ENCODE results near the gene WNT9B. TPM values are rescaled to one million over a fixed set of nuclear protein-coding genes. Genes with fewer than 3 reads are reported as not detected.

WNT9B gene
- total RNA-seq, 6 experiments from 2014 or later: not detected

DNA sequence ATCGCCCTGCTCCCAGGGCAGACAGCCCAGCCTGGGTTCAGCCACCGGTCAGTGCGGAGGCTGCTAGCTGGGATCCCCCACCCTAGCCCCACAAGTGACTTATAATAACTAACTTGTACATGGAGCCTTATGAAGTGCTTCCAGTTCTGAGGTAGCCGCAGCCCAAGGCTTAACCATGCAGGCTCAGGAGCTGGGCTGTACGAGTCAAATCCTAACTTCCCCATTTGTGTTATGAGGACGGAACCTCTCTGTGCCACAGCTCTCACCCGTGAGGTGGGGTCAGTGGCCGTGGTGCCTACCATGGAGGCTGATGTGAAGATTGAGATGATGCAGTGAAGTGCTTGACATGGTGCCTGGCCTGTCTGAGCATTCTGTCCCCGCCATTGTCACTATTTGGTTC lies 43.8 kb downstream of the WNT9B start:
- TF ChIP-seq, protein P1, sequence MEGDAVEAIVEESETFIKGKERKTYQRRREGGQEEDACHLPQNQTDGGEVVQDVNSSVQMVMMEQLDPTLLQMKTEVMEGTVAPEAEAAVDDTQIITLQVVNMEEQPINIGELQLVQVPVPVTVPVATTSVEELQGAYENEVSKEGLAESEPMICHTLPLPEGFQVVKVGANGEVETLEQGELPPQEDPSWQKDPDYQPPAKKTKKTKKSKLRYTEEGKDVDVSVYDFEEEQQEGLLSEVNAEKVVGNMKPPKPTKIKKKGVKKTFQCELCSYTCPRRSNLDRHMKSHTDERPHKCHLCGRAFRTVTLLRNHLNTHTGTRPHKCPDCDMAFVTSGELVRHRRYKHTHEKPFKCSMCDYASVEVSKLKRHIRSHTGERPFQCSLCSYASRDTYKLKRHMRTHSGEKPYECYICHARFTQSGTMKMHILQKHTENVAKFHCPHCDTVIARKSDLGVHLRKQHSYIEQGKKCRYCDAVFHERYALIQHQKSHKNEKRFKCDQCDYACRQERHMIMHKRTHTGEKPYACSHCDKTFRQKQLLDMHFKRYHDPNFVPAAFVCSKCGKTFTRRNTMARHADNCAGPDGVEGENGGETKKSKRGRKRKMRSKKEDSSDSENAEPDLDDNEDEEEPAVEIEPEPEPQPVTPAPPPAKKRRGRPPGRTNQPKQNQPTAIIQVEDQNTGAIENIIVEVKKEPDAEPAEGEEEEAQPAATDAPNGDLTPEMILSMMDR (IDR thresholded peaks at IDR 0.05): no peak
- Mint-ChIP-seq H3K4me3 (no peak overlapping the region), H3K36me3 (ENCODE audit: low read depth) (no peaks in the 10 kb centered on the region), H3K27me3 (ENCODE audit: insufficient read depth) (peaks cover 59% of the 10 kb centered on the region), H3K9me3 (peaks cover 7% of the 10 kb centered on the region; the same call in 1 of the 2 replicates), H3K4me1 (ENCODE audit: low read depth) (no peaks in the 10 kb centered on the region), H3K27ac (no peak overlapping the region)
- DNase-seq: no peak

GRCh38 chr17:46896991-46897390 lies 45.6 kb downstream of the WNT9B start:
- no peaks in the 10 kb centered on the region for H3K36me3 Mint-ChIP-seq (ENCODE audit: low read depth)
- H3K27ac Mint-ChIP-seq: no peak overlapping the region
- peaks cover 7% of the 10 kb centered on the region; the same call in 1 of the 2 replicates for H3K9me3 Mint-ChIP-seq
- TF ChIP-seq, protein P1 (IDR thresholded peaks at IDR 0.05): no peak
- H3K4me1 Mint-ChIP-seq (ENCODE audit: low read depth): no peaks in the 10 kb centered on the region
- peaks cover 50% of the 10 kb centered on the region for H3K27me3 Mint-ChIP-seq (ENCODE audit: insufficient read depth)
- H3K4me3 Mint-ChIP-seq: no peak overlapping the region
- DNase-seq: no peak

DNA sequence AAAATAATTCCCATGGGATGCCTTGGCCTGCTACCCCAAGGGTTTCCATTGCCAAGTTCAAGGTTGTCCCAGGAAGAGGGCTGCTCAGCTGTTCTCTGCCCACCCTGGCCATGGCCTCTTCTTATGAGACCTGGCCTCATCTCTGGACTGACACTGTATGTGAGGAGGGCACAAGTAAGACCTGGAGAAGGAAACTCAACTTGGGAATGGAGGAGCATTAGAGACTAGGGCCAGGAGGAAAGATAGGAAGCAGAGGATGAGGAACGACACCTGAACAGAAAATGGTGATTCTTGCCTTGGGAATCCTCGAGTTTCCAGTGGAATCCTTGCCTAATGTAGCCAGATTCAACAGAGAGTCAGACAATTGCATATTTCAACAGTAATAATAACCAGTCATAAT lies 47.0 kb downstream of the WNT9B start:
- Mint-ChIP-seq H3K4me1 (ENCODE audit: low read depth) (no peaks in the 10 kb centered on the region), H3K27me3 (ENCODE audit: insufficient read depth) (peaks cover 41% of the 10 kb centered on the region), H3K27ac (no peak overlapping the region), H3K36me3 (ENCODE audit: low read depth) (no peaks in the 10 kb centered on the region), H3K9me3 (peaks cover 7% of the 10 kb centered on the region; the same call in 1 of the 2 replicates), H3K4me3 (no peak overlapping the region)
- no peak for DNase-seq
- TF ChIP-seq, protein P1 (IDR thresholded peaks at IDR 0.05): no peak

GRCh38 chr17:46898860-46899259 lies 47.5 kb downstream of the WNT9B start:
- H3K9me3 Mint-ChIP-seq: peaks cover 7% of the 10 kb centered on the region; the same call in 1 of the 2 replicates
- TF ChIP-seq, protein P1 (IDR thresholded peaks at IDR 0.05): no peak
- H3K27me3 Mint-ChIP-seq (ENCODE audit: insufficient read depth): peaks cover 38% of the 10 kb centered on the region

GRCh38 chr17:46901291-46901690 lies 49.9 kb downstream of the WNT9B start:
- H3K9me3 Mint-ChIP-seq: peaks cover 7% of the 10 kb centered on the region; the same call in 1 of the 2 replicates
- no peak overlapping the region for H3K4me3 Mint-ChIP-seq
- H3K27ac Mint-ChIP-seq: no peak overlapping the region
- no peaks in the 10 kb centered on the region for H3K36me3 Mint-ChIP-seq (ENCODE audit: low read depth)
- H3K4me1 Mint-ChIP-seq (ENCODE audit: low read depth): no peaks in the 10 kb centered on the region
- H3K27me3 Mint-ChIP-seq (ENCODE audit: insufficient read depth): peaks cover 25% of the 10 kb centered on the region
- DNase-seq: no peak
- TF ChIP-seq, protein P1 (IDR thresholded peaks at IDR 0.05): no peak

More at GRCh38 chr17:46898860-46899259, 47.5 kb downstream of the WNT9B start:
- no peak for DNase-seq
- Mint-ChIP-seq H3K27ac (no peak overlapping the region), H3K4me1 (ENCODE audit: low read depth) (no peaks in the 10 kb centered on the region), H3K4me3 (no peak overlapping the region), H3K36me3 (ENCODE audit: low read depth) (no peaks in the 10 kb centered on the region)

Measured in HFFc6 (cell line).